Measurements from ENCODE around the gene LCN10.
"Not testable (repeated sequence)": the region's sequence is repeated elsewhere in the genome, so short reads cannot be mapped to it uniquely, and the experiment has no call there.

LCN10 gene

DNA sequence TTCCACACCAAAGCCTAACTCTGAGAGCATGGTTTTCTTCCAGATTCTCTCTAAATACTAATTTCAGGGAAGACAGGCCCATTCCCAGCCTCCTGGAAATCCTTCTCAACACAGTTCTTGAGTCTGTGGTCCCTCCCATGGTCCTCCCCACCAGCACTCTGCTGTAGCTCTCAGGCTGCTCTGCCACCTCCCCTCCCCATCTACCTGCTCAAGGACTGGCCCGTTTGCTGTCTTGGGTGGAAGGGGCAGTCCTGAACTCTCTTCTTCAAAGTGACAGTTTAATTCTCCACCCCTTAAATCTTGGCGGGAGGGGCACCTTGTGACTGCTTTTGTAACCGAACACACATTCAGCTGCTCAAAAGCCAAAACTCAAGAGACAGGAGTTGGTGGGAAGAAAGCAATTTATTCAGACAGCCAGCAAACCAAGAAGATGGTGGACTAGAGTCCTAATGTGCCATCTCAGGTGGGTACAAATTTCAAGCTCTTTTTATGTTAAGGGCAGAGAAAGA lies 29.2 kb upstream of the LCN10 start:
- DNase-seq = no peak

- peak; percentile 40 to 55 for DNase-seq
These were observed 27.0 kb upstream of the LCN10 start for GRCh38 chr9:136769710-136770191.

- peak; percentile 67 to 79 for DNase-seq
These were observed 23.8 kb upstream of the LCN10 start for GRCh38 chr9:136766410-136767120.

GRCh38 chr9:136765745-136766409 lies 23.1 kb upstream of the LCN10 start:
- not testable (repeated sequence) for DNase-seq

DNA sequence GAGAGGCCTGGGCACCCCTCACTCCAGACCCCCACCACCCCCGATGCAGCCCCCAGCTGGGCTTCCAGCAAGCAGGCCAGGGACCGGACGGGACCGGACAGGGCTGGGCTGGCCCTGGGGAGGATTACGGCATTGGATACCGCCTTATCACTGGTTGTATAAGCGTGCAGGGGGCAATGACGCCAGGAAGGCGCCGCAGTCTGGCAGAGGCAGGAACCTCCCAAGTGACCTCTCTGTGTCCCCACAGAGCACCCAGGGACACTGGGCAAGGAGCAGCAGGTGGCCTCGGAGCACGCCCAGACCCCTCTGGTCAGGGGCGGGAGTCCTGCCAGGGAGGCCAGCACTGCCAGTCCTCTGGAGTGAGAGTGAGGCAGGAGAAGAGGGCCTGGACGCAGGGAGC lies 22.3 kb upstream of the LCN10 start:
- no peak for DNase-seq

GRCh38 chr9:136764301-136764891 lies 21.7 kb upstream of the LCN10 start, which contains the start of gene LCN15:
Gene LCN15 (minus strand): TSS chr9:136764518. CDS start chr9:136764488, 30 bp downstream.
- DNase-seq = no peak

- no peak for DNase-seq
These were observed 20.9 kb upstream of the LCN10 start for GRCh38 chr9:136763649-136764035.

- DNase-seq = peak; percentile 36 to 48
These were observed 20.3 kb upstream of the LCN10 start for GRCh38 chr9:136762915-136763648.

DNA sequence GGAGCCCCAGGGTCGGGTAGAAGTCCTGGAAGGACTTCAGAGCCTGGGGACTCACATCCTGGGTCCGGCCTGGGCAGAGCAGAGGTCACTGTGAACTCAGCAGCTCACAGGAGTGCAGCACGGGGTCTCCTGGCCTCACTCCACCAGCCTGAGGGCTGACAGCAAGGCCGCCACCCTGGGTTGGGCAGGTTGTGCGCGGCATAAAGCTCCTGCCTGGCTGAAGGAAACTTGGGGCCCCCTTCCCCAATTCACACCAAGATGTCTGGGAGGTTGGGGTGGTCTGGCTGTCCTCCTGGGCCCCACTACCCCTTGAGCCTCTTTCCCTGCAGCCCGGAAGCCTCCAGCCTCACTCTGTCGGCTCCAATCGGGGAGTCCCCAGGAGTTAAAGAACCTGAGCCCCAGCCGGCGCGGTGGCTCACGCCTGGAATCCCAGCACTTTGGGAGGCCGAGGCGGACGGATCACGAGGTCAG lies 19.5 kb upstream of the LCN10 start:
- DNase-seq = no peak

DNA sequence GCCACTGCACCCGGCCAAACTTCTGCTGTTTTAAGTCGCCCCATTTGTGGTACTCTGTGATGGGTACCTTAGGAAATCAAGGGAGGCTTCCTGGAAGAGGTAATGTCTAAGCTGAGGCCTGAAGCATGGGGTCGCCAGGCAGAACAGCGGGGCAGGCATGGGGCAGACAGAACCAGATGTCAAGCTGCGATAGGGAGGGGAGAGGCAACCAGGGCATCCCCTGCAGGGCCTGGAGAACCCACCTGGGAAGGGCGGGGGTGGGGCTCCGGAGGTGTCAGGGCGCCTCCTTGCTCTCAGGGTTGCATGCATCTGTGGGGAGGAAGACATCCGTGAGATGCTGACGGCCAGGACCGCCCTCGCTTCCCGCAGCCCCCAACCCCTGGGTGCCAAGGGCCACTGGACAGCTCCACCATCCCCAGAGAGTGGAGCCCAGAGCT lies 18.8 kb upstream of the LCN10 start:
- DNase-seq = no peak

- not testable (repeated sequence) for DNase-seq
These were observed 18.2 kb upstream of the LCN10 start for GRCh38 chr9:136760834-136761544.

DNA sequence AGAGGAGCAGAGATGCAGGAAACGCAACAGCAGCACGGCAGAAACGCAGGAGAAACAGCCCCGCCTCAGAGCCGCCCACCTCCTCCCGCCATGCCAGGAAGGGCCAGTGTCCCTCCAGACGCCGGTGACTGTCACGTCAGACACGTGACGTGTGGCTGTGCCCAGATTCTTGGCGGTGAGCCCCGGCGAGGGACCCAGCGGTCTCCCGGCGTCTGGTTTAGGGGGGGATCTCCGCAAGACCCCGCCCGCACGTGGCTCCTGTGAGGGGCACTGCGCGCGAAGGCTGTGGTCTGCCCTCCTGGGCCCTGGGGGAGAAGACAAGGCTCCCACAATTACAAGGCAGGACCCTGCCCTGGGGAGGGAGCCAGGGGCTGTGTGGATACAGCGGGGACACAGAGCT lies 17.7 kb upstream of the LCN10 start:
- DNase-seq = no peak

GRCh38 chr9:136759436-136760325 lies 16.9 kb upstream of the LCN10 start:
- DNase-seq = no peak

DNA sequence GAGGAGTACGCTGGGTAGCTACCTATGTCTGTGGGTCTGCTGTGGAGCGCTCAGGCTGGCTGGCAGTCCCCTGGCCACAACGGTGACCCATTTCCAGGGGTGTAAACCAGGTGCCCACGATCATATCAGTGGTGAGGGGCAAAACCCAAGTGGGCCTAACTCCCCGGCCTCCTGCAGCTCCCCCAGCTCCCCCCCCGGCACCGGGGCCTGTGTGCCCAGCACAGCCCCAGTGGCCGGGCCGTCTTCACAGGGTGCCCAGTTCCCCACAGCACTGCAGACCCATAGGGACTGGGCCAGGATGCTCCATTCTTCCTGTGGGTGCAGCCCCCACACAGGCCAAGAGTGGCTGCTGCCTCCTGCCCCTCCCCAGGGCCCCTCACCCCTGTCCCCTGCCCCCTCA lies 16.3 kb upstream of the LCN10 start:
- DNase-seq = no peak

DNA sequence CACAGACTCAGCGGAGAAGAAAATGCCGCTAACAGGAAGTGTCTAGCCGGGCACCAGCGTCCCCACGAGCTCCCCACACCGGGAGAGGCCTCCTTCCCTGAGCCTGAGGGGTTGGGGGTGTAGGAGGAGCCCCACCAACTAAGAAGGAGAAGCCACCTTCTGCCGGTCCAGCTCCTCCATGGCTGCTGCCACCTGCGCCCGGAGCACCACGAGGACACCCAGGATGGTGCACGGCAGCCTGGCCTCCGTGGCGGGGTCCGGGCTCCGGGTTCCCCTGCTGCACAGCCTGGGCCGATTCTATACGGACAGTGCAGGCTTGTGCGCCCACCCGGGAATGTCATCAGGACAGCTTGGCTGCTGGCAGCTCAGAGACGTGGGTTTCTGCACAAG lies 15.0 kb upstream of the LCN10 start:
- DNase-seq = no peak

- no peak for DNase-seq
These were observed 14.6 kb upstream of the LCN10 start for GRCh38 chr9:136757328-136757727.

DNA sequence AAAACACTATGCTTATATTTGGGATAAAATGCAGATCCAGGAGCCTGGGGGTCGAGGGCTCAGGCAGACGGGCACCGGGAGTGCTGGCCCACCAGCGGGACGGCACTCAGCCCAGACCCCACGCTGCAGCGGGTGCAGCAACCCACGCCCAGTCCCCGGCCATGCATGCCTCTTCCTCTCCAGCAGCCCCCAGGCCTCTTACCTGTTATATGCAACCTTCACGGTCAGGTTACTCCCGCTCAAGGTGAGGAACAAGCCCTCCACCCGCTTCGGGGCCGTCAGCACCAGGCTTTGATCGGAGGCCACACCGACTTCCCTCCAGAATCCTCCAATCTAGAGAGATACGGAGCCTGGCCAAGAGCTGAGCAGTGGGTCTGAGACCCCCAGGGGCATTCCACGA lies 14.1 kb upstream of the LCN10 start:
- DNase-seq = no peak

GRCh38 chr9:136756134-136756438 lies 13.3 kb upstream of the LCN10 start:
- no peak for DNase-seq

DNA sequence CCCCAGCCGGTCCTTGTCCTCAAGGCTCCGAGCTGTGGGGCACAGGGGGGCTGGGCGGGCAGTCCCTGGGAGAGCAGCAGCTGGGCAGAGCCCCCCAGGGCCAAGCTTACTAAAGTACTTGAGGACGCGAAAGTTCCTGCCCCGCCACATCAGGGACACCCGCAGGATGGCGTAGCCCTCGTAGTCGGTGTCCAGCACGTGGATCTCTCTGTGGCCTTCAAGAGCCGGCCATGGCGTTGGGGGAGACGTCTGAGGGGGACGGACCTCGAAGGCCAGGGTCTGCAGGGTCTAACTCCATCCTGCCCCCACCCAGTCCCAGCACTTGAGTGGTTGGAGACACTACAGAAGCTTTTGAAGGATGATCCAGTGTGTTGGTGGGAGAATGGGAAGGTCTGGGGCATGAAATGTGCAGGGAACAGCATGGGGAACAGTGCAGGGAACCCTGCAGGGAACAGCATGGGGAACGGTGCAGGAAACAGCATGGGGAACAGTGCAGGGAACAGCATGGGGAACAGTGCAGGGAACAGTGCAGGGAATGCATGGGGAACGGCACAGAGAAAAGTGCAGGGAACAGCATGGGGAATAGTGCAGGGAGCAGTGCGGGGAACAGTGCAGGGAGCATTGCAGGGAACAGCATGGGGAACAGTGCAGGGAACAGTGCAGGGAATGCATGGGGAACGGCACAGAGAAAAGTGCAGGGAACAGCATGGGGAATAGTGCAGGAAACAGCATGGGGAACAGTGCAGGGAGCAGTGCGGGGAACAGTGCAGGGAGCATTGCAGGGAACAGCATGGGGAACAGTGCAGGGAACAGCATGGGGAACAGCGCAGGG lies 12.8 kb upstream of the LCN10 start:
- DNase-seq = not testable (repeated sequence)

- no peak for DNase-seq
These were observed 12.0 kb upstream of the LCN10 start for GRCh38 chr9:136754626-136755301.

Data from CD4-positive, alpha-beta T cell treated with Interleukin-1 beta for 1 hour (primary cell).